A673 (cell line): ENCODE measurements around the gene SCN4B.

Source experiments
- EZH2 ChIP-seq: fragments of 200-600 bp; sonication (generic); IDR thresholded peaks from 2 replicates; pipeline ENCODE4 v1.6.1; 2017; ENCODE audit warnings: borderline replicate concordance, low read depth, mild to moderate bottlenecking, mixed read lengths, antibody characterized with exemption, low read length; ENCODE audit not compliant: poor library complexity, severe bottlenecking
- TF ChIP-seq, protein P1 (sequence below): fragments of 300-800, 200-600 bp; sonication (generic); conservative IDR thresholded peaks from 2 replicates; pipeline ENCODE4 v1.5.1; 2017; ENCODE audit warnings: low read depth, mild to moderate bottlenecking, antibody characterized with exemption, low read length, moderate library complexity, mixed read lengths

DNA sequence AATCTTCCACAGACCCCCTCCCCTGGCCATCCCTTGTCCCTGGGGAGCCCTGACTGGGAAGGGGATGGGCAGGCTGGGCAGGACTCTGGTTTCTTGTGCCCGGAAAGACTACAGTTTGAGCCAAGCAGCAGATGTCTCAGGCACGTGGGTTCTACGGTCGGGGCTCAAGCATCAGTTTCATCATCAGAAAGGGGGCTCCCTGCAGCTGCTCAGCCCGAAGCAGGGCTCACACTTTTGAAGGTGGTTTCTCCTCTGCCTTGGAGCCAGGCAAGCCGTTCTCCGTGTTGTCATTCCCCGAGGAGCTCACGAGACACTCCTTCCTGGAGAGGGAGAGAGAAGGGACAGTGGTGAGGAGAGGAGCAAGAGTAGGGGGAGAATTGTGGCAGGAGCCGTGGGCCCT lies 15.8 kb downstream of the SCN4B start:
- TF ChIP-seq, protein P1, sequence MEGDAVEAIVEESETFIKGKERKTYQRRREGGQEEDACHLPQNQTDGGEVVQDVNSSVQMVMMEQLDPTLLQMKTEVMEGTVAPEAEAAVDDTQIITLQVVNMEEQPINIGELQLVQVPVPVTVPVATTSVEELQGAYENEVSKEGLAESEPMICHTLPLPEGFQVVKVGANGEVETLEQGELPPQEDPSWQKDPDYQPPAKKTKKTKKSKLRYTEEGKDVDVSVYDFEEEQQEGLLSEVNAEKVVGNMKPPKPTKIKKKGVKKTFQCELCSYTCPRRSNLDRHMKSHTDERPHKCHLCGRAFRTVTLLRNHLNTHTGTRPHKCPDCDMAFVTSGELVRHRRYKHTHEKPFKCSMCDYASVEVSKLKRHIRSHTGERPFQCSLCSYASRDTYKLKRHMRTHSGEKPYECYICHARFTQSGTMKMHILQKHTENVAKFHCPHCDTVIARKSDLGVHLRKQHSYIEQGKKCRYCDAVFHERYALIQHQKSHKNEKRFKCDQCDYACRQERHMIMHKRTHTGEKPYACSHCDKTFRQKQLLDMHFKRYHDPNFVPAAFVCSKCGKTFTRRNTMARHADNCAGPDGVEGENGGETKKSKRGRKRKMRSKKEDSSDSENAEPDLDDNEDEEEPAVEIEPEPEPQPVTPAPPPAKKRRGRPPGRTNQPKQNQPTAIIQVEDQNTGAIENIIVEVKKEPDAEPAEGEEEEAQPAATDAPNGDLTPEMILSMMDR = no peak
- TF ChIP-seq EZH2 = no peak
